ENCODE data around the gene RGS3.
"Not testable (repeated sequence)": the region's sequence is repeated elsewhere in the genome, so short reads cannot be mapped to it uniquely, and the experiment has no call there.

Gene RGS3

GRCh38 chr9:113538701-113539430, 75.3 kb downstream of the RGS3 start:
- Mint-ChIP-seq H3K36me3 (ENCODE audit: low read depth) (peaks cover 28% of the 10 kb centered on the region), H3K9me3 (no peaks in the 10 kb centered on the region), H3K27me3 (ENCODE audit: low read depth) (no peaks in the 10 kb centered on the region), H3K27ac (no peak overlapping the region), H3K4me1 (ENCODE audit: low read depth) (no peaks in the 10 kb centered on the region), H3K4me3 (no peak overlapping the region)
- DNase-seq (ENCODE audit: low spot score), result no peak

GRCh38 chr9:113540466-113540865, 76.9 kb downstream of the RGS3 start:
- no peak overlapping the region for H3K27ac Mint-ChIP-seq
- DNase-seq (ENCODE audit: low spot score), result no peak
- no peaks in the 10 kb centered on the region for H3K9me3 Mint-ChIP-seq
- peaks cover 28% of the 10 kb centered on the region for H3K36me3 Mint-ChIP-seq (ENCODE audit: low read depth)
- H3K4me1 Mint-ChIP-seq (ENCODE audit: low read depth), result no peaks in the 10 kb centered on the region
- no peak overlapping the region for H3K4me3 Mint-ChIP-seq
- no peaks in the 10 kb centered on the region for H3K27me3 Mint-ChIP-seq (ENCODE audit: low read depth)

- no peaks in the 10 kb centered on the region for H3K9me3 Mint-ChIP-seq
- peaks cover 30% of the 10 kb centered on the region for H3K36me3 Mint-ChIP-seq (ENCODE audit: low read depth)
- no peaks in the 10 kb centered on the region for H3K27me3 Mint-ChIP-seq (ENCODE audit: low read depth)
- DNase-seq (ENCODE audit: low spot score), result no peak
- no peaks in the 10 kb centered on the region for H3K4me1 Mint-ChIP-seq (ENCODE audit: low read depth)
- H3K27ac Mint-ChIP-seq, result no peak overlapping the region
- no peak overlapping the region for H3K4me3 Mint-ChIP-seq
Measured at GRCh38 chr9:113541019-113541900, 77.7 kb downstream of the RGS3 start.

DNA sequence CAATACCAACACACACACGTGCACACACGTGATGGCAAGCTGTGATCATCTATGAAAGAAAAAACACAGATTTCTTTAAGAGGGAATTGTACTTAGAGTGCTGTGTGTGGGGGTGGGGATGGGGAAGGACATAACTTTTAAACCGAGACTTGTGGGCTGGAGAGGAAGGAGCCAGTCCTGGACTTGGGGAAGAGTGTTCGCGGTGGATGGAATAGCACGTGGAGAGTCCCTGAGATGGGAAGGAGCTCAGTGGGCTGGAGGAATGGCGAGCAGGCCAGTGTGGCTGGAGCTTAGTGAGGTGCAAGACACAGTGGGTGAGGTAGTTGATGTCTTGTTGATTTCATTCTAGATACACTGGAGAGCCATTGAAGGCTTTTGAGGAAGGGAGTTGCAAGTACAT, 78.5 kb downstream of the RGS3 start:
- Mint-ChIP-seq H3K36me3 (ENCODE audit: low read depth) (peaks cover 29% of the 10 kb centered on the region), H3K27me3 (ENCODE audit: low read depth) (no peaks in the 10 kb centered on the region), H3K4me1 (ENCODE audit: low read depth) (peaks cover 3% of the 10 kb centered on the region), H3K9me3 (no peaks in the 10 kb centered on the region), H3K4me3 (no peak overlapping the region), H3K27ac (no peak overlapping the region)
- DNase-seq (ENCODE audit: low spot score), result no peak

- Mint-ChIP-seq H3K9me3 (no peaks in the 10 kb centered on the region), H3K27ac (no peak overlapping the region), H3K4me3 (no peak overlapping the region), H3K4me1 (ENCODE audit: low read depth) (peaks cover 8% of the 10 kb centered on the region), H3K36me3 (ENCODE audit: low read depth) (peaks cover 23% of the 10 kb centered on the region), H3K27me3 (ENCODE audit: low read depth) (no peaks in the 10 kb centered on the region)
- no peak for DNase-seq (ENCODE audit: low spot score)
Measured at GRCh38 chr9:113542741-113543140, 79.2 kb downstream of the RGS3 start.

- Mint-ChIP-seq H3K27ac (no peak overlapping the region), H3K36me3 (ENCODE audit: low read depth) (peaks cover 21% of the 10 kb centered on the region)
Measured at GRCh38 chr9:113543296-113543981, 79.9 kb downstream of the RGS3 start.

GRCh38 chr9:113543982-113544303, 80.4 kb downstream of the RGS3 start:
- Mint-ChIP-seq H3K27me3 (ENCODE audit: low read depth) (no peaks in the 10 kb centered on the region), H3K4me1 (ENCODE audit: low read depth) (peaks cover 16% of the 10 kb centered on the region), H3K27ac (no peak overlapping the region), H3K36me3 (ENCODE audit: low read depth) (peaks cover 19% of the 10 kb centered on the region), H3K4me3 (no peak overlapping the region), H3K9me3 (no peaks in the 10 kb centered on the region)
- no peak for DNase-seq (ENCODE audit: low spot score)

More at GRCh38 chr9:113543296-113543981, 79.9 kb downstream of the RGS3 start:
- Mint-ChIP-seq H3K27me3 (ENCODE audit: low read depth) (no peaks in the 10 kb centered on the region), H3K9me3 (no peaks in the 10 kb centered on the region), H3K4me1 (ENCODE audit: low read depth) (peaks cover 15% of the 10 kb centered on the region), H3K4me3 (no peak overlapping the region)
- DNase-seq (ENCODE audit: low spot score), result no peak

DNA sequence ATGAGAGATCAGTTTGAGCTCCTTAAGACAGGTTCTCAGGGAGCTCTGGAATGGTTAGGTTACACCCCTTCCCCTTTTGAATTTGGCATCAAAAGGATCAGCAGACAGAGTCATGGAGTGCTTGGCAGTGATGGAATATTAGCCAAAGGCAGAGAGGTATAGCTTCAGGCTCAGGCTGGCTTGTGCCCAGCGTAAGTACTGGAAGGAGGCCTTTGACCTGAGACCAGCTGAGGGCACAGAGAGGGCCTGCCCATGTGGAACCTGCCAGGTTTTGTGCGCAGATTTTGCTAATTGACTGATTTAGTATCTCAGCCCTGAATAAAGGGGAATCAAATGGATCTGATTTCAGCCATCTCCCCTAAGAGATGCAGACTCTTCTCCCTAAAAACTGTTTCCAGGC, 81.5 kb downstream of the RGS3 start:
- no peak overlapping the region for H3K4me3 Mint-ChIP-seq
- no peak for DNase-seq (ENCODE audit: low spot score)
- H3K27ac Mint-ChIP-seq, result no peak overlapping the region
- H3K36me3 Mint-ChIP-seq (ENCODE audit: low read depth), result peaks cover 17% of the 10 kb centered on the region
- no peaks in the 10 kb centered on the region for H3K9me3 Mint-ChIP-seq
- H3K4me1 Mint-ChIP-seq (ENCODE audit: low read depth), result peaks cover 21% of the 10 kb centered on the region
- no peaks in the 10 kb centered on the region for H3K27me3 Mint-ChIP-seq (ENCODE audit: low read depth)

DNA sequence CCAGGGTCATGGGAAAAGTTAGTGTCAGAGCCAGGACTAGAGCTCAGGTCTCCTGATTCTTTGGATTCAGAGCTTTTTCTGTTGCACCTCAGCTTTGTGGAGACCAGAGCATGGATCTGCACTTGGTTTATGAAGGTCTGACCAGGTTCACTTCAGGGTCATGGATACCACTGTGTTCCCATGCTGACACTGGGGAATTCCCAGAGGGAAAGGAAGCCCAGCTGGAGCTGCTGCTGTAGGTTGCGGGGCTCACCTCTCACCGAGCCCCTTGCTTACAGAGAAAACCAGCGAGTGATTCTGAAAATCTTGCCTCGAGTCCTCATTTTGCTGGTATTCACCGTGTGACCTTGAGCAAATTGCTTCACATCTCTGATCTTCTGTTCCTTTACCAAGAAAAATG, 83.0 kb downstream of the RGS3 start:
- peaks cover 21% of the 10 kb centered on the region for H3K4me1 Mint-ChIP-seq (ENCODE audit: low read depth)
- peaks cover 14% of the 10 kb centered on the region for H3K36me3 Mint-ChIP-seq (ENCODE audit: low read depth)
- no peak overlapping the region for H3K27ac Mint-ChIP-seq
- H3K4me3 Mint-ChIP-seq, result no peak overlapping the region
- DNase-seq (ENCODE audit: low spot score), result no peak
- H3K27me3 Mint-ChIP-seq (ENCODE audit: low read depth), result no peaks in the 10 kb centered on the region
- no peaks in the 10 kb centered on the region for H3K9me3 Mint-ChIP-seq

GRCh38 chr9:113547501-113547900, 84.0 kb downstream of the RGS3 start:
- H3K4me3 Mint-ChIP-seq, result no peak overlapping the region
- no peak overlapping the region for H3K27ac Mint-ChIP-seq
- peaks cover 9% of the 10 kb centered on the region for H3K36me3 Mint-ChIP-seq (ENCODE audit: low read depth)
- no peaks in the 10 kb centered on the region for H3K9me3 Mint-ChIP-seq
- H3K27me3 Mint-ChIP-seq (ENCODE audit: low read depth), result no peaks in the 10 kb centered on the region
- no peak for DNase-seq (ENCODE audit: low spot score)
- H3K4me1 Mint-ChIP-seq (ENCODE audit: low read depth), result peaks cover 21% of the 10 kb centered on the region

- peak; percentile 49 for DNase-seq (ENCODE audit: low spot score)
- no peaks in the 10 kb centered on the region for H3K9me3 Mint-ChIP-seq
- no peaks in the 10 kb centered on the region for H3K27me3 Mint-ChIP-seq (ENCODE audit: low read depth)
- H3K4me1 Mint-ChIP-seq (ENCODE audit: low read depth), result peaks cover 21% of the 10 kb centered on the region
- peak overlapping the region; percentile 28 for H3K4me3 Mint-ChIP-seq
- peak overlapping the region; percentile 64 for H3K27ac Mint-ChIP-seq
- H3K36me3 Mint-ChIP-seq (ENCODE audit: low read depth), result peaks cover 5% of the 10 kb centered on the region
Measured at GRCh38 chr9:113548221-113549041, 84.9 kb downstream of the RGS3 start.

DNA sequence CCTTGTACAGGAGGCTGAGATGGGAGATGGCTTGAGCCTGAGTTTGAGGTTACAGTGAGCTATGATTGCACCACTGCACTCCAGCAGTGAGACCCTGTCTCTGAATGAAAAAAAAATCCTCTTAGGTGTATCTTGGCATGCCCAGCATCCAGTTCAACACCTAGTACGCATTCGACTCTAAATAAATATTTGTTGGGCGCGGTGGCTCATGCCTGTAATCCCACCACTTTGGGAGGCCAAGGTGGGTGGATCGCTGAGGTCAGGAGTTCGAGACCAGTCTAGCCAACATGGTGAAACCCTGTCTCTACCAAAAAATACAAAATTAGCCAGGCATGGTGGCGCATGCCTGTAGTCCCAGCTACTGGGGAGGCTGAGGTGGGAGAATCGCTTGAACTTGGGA, 86.4 kb downstream of the RGS3 start:
- H3K4me3 Mint-ChIP-seq; H3K27me3 Mint-ChIP-seq (ENCODE audit: low read depth); H3K27ac Mint-ChIP-seq; DNase-seq (ENCODE audit: low spot score); H3K36me3 Mint-ChIP-seq (ENCODE audit: low read depth); H3K9me3 Mint-ChIP-seq: not testable (repeated sequence)
- H3K4me1 Mint-ChIP-seq (ENCODE audit: low read depth), result peaks cover 25% of the 10 kb centered on the region

DNA sequence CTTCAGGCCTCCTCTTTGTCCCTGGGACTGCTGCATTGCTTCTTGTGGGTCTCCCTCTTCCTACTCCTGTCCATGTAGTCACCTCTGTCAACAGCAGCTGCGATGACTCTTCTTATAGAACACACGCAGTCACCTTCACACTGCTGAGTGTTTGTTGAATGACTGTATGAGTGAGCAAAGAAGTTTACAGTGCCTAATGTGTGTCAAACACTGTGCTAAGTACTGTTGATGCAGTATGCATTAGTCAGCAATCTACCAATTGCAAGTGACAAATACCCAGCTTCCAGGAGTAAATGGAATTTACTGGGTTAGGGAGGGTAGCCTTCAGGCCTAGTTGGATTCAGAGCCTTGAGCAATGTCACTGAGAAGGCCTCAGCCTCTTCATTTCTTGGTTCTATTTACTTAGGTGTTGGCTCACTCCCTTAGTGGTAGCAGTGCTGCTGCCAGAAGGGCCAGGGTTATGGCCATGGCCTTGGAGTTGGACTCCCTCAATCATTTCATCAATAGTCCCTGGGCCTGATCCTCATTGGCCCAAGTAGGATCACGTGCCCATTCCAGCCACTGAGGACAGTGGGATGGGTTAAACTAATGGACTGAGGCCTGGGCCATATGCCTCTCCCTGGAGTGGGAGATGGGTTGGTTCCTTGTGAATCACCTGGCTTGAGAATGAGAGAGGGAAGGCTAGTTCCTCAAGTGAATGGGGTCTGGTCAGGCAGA, 93.5 kb downstream of the RGS3 start:
- Mint-ChIP-seq H3K9me3 (no peaks in the 10 kb centered on the region), H3K27me3 (ENCODE audit: low read depth) (no peaks in the 10 kb centered on the region), H3K4me1 (ENCODE audit: low read depth) (peaks cover 24% of the 10 kb centered on the region), H3K36me3 (ENCODE audit: low read depth) (no peaks in the 10 kb centered on the region), H3K4me3 (no peak overlapping the region), H3K27ac (no peak overlapping the region)
- DNase-seq (ENCODE audit: low spot score), result no peak

Measured in T-helper 2 cell treated with Interferon-gamma antibody and Interleukin-4, amounts not matched to agents 5 μg/mL and 100 μg/mL, for 36 hours (primary cell).